T-helper 1 cell treated with Interleukin-12 subunit alpha and Interleukin-12 subunit beta and Interleukin-4 antibody, amounts not matched to agents 30 ng/mL and 1 ng/mL, for 36 hours (primary cell): ENCODE results near the gene DUSP2. TPM values are rescaled to one million over a fixed set of nuclear protein-coding genes. Genes with fewer than 3 reads are reported as not detected.

Experiments
- intact Hi-C: fragments of 100-400 bp; cut with micrococcal nuclease; formaldehyde crosslinking; loops from one replicate; pipeline ENCODE4 v1.15.1; 2024
- total RNA-seq: library from RNA; stranded (reverse); gene quantifications from 2 replicates; pipeline ENCODE4 v1.2.3, GENCODE V29; 2022

The DUSP2 gene, protein sequence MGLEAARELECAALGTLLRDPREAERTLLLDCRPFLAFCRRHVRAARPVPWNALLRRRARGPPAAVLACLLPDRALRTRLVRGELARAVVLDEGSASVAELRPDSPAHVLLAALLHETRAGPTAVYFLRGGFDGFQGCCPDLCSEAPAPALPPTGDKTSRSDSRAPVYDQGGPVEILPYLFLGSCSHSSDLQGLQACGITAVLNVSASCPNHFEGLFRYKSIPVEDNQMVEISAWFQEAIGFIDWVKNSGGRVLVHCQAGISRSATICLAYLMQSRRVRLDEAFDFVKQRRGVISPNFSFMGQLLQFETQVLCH
- 71.0 and 74.7 TPM in 2 replicates for total RNA-seq

DNA sequence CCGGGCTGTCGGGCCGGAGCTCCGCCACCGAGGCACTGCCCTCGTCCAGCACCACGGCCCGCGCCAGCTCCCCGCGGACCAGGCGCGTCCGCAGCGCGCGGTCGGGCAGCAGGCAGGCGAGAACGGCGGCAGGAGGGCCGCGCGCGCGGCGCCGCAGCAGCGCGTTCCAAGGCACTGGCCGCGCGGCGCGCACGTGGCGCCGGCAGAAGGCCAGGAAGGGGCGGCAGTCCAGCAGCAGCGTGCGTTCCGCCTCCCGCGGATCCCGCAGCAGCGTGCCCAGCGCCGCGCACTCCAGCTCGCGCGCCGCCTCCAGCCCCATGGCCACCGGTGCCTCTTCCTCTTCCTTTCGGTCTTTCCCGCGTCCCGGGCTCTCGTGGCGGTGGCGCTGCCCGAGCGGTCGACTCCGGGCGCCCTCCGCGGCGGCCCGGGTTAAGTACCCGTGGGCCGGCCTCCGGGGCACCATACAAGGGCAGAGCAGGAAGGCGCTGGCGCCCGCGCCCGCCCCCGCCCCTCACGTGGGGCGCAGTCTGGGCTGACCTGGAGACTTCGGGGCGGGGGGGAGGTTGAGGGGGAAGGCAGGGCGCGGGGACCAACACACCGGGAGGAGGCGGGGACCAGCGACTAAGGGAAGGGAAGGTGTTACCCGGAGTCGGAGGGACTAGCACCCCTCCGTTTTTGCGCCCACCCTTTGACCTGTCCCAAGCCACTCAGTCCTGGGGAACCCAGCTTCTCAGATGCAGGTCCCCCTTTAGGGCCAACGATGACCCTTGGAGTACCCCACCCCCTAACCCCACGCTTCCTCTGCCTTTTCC is at the start of gene DUSP2:
DUSP2 (minus strand) TSS at position 405 of the 812 bp plus-strand sequence; CDS start at position 319, 86 bp downstream.
- intact Hi-C loops = loop anchor here (1.0 to 5.0 kb wide), 8 partner anchors 29 to 1852 kb away; partner anchors contain the start of genes ACTR1B, ADRA2B, KANSL3 and NCAPH

DNA sequence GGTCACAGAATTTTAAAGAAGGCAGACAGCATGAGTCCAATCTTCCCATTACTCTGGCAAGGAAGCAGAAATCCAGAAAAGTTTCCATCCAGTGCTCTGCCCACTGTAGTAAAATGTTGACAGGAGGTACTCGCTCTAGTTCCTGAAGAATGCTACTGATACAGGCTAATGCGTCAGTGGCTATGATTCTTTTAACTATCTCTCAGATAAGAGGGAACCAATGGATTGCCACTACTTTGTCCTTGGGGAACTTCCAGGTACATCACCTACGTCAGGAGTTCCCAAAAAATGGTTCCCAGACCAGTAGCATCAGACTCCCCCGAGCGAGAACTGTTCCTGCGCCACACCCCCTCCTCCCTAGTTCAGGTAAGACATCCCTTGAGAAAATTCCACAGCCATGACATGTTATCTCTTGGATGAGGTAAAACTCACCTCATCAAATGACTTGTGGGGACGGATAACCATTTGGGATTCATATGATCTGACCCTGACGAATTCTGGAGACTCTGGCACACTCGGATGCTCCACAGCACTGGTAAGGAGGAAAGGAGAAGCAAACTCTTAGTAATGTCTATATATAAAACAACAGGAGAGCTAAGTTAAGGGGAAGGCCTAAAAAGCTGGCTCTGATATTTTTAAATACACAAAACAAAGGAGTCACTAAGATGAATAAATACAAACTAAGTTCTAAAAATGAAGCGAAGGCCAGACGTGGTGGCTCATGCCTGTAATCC is 46.9 kb upstream of the DUSP2 start:
- intact Hi-C loops = loop anchor here (2.0 kb wide), 1 partner anchor 17 kb away; the partner anchor contains the start of gene STARD7

DNA sequence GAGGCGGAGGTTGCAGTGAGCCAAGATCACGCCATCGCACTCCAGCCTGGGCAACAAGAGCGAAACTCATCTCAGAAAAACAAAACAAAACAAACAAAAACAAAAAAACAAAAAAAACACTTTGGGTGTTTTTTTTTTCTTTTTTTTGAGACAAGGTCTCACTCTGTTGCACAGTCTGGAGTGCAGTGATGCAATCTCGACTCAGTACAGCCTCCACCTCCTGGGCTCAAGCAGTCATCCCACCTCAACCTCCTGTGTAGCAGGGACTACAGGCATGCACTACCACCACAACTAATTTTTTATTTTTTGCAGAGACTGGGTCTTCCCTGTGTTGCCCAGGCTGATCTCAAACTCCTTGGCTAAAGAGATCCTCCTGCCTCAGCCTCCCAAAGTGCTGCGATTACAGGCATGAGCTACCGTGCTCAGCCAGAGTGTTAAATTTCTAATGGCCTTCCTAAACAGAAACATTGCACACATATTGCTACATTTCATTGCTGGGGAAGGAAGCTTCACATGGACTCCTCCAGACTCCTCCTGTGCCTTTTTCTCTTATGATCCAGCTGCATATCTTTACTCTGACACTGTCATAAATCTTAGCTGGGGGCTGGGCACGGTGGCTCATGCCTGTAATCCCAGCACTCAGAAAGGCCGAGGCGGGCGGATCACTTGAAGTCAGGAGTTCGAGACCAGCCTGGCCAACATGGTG is 43.7 kb upstream of the DUSP2 start:
- intact Hi-C loops = no loop called here

DNA sequence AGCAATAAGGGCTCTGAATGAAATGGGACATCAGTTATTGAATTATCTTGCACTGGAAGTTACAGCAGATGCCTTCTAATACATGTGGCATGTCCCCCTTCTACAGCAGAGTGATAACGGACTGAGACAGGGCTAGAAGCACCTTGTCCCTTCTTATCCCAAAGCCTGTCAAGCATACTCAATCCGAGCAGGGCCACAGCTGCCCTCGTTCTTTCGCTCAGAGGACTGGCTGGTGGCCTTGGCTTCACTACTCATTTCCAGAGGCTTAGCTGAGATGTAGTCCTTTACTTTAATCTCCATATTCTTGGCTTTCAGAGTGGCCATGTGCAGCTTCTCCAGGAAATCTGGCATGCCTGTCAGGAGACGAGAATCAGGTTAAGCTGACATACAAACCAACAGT is 41.3 kb upstream of the DUSP2 start:
- intact Hi-C loops = no loop called here

DNA sequence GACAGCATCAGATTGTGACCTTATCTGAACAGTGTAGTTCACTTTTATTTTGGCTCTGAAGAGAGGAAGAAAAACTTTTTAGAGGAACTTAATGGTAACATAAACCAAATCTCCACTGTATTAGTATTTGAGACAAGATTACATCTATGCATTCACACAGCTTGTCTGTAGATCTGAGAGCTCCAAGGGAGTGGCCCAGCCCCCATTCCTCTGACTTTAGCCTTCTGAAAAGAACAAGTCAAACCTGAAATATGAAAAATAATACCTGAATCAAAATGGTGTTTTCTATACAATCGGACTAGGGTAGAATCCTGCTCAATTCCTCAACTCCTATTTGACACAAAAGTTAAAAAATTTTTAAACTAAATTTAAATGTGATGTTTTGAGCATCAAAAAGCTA is 40.3 kb upstream of the DUSP2 start:
- intact Hi-C loops = no loop called here

DNA sequence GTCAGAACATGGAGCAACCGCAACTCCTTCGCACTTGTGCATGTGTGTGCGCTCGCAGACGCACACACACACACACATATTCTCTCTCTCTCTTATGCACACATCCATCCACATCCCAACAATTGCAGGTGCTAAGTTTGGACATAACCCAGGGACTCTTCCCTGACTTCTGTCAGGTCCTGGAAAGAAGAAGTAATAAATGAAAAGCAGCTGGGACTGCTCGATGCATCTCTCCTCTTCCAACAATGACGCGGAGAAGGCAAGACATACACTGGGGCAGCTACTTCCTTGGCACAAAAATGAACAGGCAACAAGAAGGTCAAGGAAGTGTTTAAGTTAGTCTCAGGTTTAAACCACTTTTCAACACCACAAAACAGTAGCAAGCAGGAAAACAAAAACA is 39.7 kb upstream of the DUSP2 start:
- intact Hi-C loops = no loop called here

DNA sequence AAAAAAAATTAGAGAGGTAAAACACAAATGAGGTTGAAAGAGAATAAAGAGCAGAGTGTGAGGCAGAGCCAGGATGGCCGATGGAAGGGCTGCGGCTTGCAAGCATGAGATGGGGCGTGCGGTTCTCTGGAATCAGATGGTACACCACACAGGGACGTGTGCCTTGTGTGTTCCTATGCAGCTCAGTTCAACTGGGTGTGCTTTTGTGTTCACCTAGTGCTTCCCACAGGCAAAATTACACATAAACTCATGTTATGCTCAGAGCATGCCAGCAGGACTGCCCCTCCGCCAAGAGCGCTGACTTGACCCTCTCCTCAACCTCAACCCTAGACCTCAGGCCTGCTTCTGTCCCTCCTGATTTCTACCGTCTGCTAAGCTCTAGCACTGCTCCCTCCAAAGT is 38.9 kb upstream of the DUSP2 start:
- intact Hi-C loops = no loop called here

DNA sequence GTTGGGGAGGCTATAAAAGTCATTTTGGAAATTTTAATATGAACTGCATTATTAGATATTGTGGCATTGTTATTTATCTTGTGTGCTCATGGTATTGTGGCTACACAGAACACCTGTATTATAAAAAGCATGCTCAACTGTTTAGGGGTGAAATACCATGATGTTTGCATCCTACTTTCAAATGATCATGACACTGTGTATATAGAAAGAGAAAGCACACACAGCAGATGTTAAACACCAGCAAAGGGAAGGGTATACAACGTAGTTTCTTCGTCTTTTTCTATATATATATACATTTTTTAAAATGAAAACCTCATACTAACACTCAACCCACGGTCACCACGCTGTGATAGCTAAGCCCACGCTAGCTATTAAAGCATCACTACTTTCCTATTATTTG is 36.3 kb upstream of the DUSP2 start:
- intact Hi-C loops = no loop called here

DNA sequence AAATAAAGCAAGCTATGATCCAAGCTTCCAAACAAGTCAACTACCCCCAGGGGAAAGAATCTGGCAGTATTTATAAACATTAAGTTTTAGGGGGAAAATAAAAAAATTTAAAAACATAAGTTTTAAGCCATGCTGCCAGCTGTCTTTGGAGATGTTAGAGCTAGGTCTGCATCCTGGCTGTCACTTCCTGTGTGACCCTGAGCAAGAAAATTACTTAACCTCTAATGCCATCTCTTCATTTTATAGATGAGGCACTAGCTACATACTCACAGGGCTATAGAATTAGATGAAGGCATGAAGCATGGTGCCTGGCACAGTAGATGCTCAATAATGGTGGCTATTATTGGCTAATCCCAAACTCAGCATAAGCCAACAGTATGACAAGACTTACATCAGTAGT is 35.3 kb upstream of the DUSP2 start:
- intact Hi-C loops = no loop called here

DNA sequence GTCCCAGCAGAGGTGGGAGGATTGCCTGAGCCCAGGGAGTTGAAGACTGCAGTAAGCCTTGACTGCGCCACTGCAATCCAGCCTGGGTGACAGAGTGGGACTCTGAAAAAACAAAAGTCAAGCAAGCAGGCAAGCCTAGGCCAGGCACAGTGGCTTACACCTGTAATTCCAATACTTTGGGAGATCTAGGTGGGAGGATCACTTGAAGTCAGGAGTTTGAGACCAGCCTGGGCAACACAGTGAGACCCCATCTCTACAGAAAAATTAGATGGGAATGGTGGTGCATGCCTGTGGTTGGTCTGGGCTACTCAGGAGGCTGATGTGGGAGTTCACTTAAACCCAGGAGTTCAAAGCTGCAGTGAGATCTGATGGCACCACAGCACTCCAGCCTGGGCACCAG is 34.8 kb upstream of the DUSP2 start:
- intact Hi-C loops = no loop called here

DNA sequence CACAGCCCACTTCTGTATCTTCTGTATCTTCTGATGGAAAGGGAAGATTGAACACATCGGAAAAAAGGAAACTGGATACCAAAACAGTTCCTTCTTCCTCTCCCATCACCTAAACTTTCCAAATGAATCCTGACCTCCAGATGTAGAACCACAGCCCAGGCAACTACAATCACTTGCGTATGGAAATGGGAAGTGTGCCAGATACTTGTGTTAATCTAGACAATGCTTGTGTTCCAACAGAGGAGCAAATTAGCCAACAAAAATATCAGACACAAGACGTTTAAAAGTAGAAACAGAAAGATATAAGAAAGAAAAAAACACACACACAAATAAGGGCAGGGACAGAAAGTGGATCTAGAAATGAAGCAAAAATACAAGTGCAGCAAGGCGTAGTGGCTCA is 31.4 kb upstream of the DUSP2 start:
- intact Hi-C loops = no loop called here

DNA sequence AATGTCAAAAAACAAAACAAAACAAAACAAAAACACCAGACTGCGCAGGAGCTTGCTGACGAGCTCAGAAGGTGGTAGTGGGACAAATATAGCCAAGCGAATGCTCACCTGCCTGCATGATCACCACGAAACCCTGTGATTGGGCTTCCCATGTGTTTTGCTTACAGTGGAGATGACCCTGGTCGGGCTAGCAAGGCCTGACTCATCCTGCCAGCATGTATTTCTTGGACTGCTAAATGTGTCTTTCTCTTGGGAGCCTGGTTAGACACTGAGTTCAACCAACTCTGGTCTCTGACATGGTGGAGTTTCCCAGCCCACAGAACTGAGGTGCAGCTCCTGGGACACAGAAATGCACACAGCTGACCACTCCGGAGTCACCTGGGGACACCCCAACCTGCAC is 30.7 kb upstream of the DUSP2 start:
- intact Hi-C loops = no loop called here

DNA sequence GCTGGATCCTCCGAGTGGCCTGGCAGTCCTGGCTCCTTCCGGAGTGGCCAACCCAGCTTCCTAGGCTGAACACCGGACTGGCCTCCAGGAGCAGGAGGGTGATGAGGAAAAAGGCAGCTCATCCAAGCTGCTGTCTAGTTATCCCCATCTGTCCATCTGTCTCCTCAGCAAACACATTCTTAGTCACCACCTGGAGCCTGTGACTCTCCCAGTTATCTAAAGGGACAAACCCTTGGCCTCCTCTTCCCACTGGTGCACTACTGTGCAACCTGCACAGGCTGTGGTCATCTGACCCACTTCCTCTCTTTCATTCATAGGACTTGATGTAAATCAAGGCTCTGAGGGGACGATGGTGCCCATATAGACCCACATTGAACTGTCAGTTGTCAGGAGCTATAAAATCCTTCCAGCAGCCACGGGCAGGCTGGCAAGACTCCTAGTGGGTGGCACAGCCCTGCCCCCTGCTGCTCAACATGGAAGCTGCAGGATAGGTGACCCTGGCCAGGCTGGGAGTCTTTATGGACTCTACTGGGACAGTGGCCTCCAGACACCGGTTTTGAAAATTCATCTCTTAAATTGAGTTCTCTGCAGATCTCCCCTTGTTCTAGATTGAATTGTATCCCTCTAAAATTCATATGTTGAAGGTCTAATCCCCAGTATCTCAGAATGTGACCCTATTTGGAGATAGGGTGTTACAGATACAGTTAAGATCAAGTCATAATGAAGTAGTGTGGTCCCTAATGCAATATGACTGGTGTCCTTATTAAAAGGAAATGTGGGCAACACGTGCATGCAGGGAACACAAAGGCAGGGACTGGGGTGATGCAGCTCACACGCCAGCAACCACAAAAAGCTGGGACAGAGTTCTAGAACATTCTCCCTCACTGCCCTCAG is 29.3 kb upstream of the DUSP2 start:
- intact Hi-C loops = loop anchor here (1.0 kb wide), 5 partner anchors 10 to 182 kb away; partner anchors contain the start of gene ASTL

DNA sequence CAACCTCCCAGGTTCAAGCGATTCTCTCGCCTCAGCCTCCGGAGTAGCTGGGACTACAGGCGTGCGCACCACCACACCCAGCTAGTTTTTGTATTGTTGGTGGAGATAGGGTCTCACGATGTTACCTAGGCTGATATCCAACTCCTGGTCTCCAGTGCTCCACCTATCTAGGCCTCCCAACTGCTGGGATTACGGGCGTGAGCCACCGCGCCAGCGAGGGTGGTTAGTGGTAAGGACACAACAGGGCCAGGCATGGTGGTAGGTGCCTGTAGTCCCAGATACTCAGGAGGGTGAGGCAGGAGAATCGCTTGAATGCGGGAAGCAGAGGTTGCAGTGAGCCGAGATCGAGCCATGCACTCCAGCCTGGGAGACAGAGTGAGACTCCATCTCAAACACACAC is 26.6 kb upstream of the DUSP2 start:
- intact Hi-C loops = no loop called here

DNA sequence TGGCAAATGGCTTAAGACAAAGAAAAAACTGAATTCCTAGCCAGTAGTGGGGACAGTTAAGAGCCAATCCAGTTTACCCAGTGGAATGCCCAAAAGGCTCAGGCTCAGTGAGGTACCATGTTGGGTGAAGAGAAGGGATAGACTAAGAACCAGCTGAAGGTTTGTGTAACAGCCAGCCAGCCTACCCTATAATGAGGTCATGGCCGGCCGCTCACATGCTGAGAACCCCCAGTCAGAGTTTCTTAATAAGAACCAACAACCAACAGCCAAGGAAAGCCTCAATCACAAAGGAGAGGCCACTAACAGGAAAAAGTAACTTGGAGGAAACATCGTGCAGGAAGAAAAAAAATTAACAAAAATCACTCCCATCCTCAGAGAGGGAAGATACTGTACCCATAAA is 25.4 kb upstream of the DUSP2 start:
- intact Hi-C loops = no loop called here

DNA sequence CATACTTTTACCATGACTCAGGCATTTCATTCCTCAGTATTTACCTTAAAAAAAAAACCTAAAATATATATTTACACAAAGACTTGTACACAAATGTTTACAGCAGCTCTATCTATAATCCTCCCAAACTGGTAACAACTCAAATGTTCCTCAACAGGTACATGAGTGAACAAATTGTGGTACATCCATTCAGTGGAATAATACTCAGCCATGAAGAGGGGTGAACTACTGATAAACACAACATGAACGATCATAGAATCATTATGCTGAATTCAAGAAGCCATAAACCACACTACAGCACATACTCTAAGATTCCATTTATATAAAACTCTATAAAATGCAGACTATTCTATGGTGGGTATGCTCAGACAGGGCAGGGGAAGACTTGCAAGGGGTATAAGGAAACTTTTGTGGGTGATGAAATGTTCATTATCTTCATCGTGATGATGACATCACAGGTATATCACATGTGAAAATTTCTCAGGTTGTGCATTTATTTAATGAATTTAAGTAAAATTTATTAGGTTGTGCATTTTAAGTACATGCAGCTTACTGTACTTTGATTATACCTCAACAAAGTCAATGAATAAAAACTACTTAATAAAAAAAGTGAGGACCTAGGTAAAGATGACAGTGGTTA is 24.7 kb upstream of the DUSP2 start:
- intact Hi-C loops = no loop called here

DNA sequence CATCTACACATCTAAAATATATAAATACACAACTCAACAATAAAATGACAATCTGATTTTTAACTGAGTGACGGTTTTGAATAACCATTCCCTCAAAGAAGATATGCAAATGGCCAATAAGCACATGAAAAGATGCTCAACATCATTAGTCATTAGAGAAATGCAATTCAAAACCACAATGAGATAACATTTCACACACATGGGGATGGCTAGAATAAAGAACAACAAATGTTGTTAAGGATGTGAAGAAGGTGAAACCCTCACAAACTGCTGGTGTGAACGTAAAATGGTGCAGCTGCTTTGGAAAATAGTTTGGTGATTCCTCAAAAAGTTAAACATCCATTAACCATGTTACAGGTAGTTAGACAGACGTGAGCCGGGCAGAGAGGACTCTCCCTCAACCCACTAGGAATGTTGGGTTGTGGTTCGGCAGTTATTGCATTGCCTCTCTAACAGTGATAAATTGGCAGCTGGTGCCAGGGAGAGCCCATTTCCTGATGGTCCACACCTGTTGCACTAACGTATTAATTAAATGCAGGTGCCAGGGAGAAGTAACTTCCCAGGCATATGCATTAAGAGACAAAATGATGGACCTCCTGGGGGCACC is 22.3 kb upstream of the DUSP2 start:
- intact Hi-C loops = no loop called here

DNA sequence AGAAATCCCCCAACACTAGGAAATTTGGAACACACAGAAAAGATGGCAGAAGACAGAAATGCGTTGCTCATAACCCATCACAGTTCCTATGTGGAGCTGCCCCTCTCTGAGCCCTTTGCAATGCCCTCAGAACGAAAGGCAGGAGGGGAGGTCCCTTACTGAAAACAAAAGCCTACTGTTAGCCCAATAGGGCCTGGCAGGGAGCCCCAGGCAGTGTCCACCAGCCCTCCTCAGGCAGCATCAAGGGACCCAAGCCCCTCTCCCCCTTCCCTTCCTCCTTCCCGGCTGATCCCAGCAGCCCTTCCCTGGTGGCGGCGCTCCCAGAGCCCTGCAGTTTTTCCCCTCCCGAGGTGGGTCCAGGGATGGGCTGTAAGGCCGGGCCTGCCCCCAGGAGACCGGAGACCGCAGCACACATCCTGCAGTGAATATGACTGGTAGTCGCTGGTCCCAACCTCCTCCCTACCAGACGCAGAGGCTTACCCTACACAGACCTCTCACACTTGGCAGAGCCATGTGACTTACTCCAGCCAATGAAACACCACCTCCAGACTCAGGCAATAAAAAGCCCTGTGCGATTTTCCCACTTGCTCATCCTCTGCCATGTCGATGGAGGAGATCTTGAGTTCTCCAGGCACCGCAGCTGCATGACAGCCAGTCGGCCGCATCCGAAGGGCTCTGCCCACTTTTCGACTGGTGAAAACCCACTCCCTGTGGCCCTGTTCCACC is 19.4 kb upstream of the DUSP2 start:
- intact Hi-C loops = loop anchor here (1.0 kb wide), 3 partner anchors 8 to 16 kb away; no protein-coding TSS in a partner anchor
